ENCODE measurements around the gene ADCYAP1. TPM values are rescaled to one million over a fixed set of nuclear protein-coding genes. Genes with fewer than 3 reads are reported as not detected.

ADCYAP1 gene
- total RNA-seq, 1 donor from 2014 or later: not detected

- TF ChIP-seq CTCF (IDR thresholded peaks at IDR 0.05; ENCODE audit: insufficient read depth, low read length, poor library complexity, severe bottlenecking): no peak
- Histone ChIP-seq H3K4me3 (ENCODE audit: low read depth, low read length) (no peak overlapping the region), H3K36me3 (ENCODE audit: control insufficient read depth, insufficient read depth, low read length) (no peaks in the 10 kb centered on the region), H3K27me3 (ENCODE audit: control insufficient read depth, insufficient read depth, low read length) (no peaks in the 10 kb centered on the region)
- DNase-seq (ENCODE audit: low read depth): no peak
These were observed 28.4 kb downstream of the ADCYAP1 start for GRCh38 chr18:933082-933481.

GRCh38 chr18:934518-935133, 30.0 kb downstream of the ADCYAP1 start:
- Histone ChIP-seq H3K27me3 (ENCODE audit: control insufficient read depth, insufficient read depth, low read length) (no peaks in the 10 kb centered on the region), H3K4me3 (ENCODE audit: low read depth, low read length) (no peak overlapping the region), H3K36me3 (ENCODE audit: control insufficient read depth, insufficient read depth, low read length) (no peaks in the 10 kb centered on the region)
- no peak for TF ChIP-seq CTCF (IDR thresholded peaks at IDR 0.05; ENCODE audit: insufficient read depth, low read length, poor library complexity, severe bottlenecking)
- DNase-seq (ENCODE audit: low read depth): no peak

GRCh38 chr18:936941-937340, 32.3 kb downstream of the ADCYAP1 start:
- TF ChIP-seq CTCF (IDR thresholded peaks at IDR 0.05; ENCODE audit: insufficient read depth, low read length, poor library complexity, severe bottlenecking): no peak
- Histone ChIP-seq H3K36me3 (ENCODE audit: control insufficient read depth, insufficient read depth, low read length) (no peaks in the 10 kb centered on the region), H3K4me3 (ENCODE audit: low read depth, low read length) (no peak overlapping the region), H3K27me3 (ENCODE audit: control insufficient read depth, insufficient read depth, low read length) (no peaks in the 10 kb centered on the region)
- DNase-seq (ENCODE audit: low read depth): no peak

GRCh38 chr18:939166-939565, 34.5 kb downstream of the ADCYAP1 start:
- Histone ChIP-seq H3K4me3 (ENCODE audit: low read depth, low read length) (no peak overlapping the region), H3K36me3 (ENCODE audit: control insufficient read depth, insufficient read depth, low read length) (no peaks in the 10 kb centered on the region), H3K27me3 (ENCODE audit: control insufficient read depth, insufficient read depth, low read length) (no peaks in the 10 kb centered on the region)
- no peak for DNase-seq (ENCODE audit: low read depth)
- no peak for TF ChIP-seq CTCF (IDR thresholded peaks at IDR 0.05; ENCODE audit: insufficient read depth, low read length, poor library complexity, severe bottlenecking)

- no peak for TF ChIP-seq CTCF (IDR thresholded peaks at IDR 0.05; ENCODE audit: insufficient read depth, low read length, poor library complexity, severe bottlenecking)
- no peak overlapping the region for H3K4me3 ChIP-seq (ENCODE audit: low read depth, low read length)
- no peaks in the 10 kb centered on the region for H3K27me3 ChIP-seq (ENCODE audit: control insufficient read depth, insufficient read depth, low read length)
- DNase-seq (ENCODE audit: low read depth): no peak
- no peaks in the 10 kb centered on the region for H3K36me3 ChIP-seq (ENCODE audit: control insufficient read depth, insufficient read depth, low read length)
These were observed 35.3 kb downstream of the ADCYAP1 start for GRCh38 chr18:939958-940357.

- Histone ChIP-seq H3K4me3 (ENCODE audit: low read depth, low read length) (no peak overlapping the region), H3K36me3 (ENCODE audit: control insufficient read depth, insufficient read depth, low read length) (no peaks in the 10 kb centered on the region), H3K27me3 (ENCODE audit: control insufficient read depth, insufficient read depth, low read length) (no peaks in the 10 kb centered on the region)
- no peak for DNase-seq (ENCODE audit: low read depth)
- no peak for TF ChIP-seq CTCF (IDR thresholded peaks at IDR 0.05; ENCODE audit: insufficient read depth, low read length, poor library complexity, severe bottlenecking)
These were observed 36.7 kb downstream of the ADCYAP1 start for GRCh38 chr18:941331-941730.
